GM10266 (cell line): ENCODE data around the gene HSPA1A.

ENCODE experiments used
- DNase-seq: peaks from one replicate; pipeline ENCODE4 v3.0.0; 2012; ENCODE audit errors: extremely low spot score
- CTCF ChIP-seq: IDR thresholded peaks from 2 replicates; pipeline ENCODE4 v1.5.1; 2012; ENCODE audit warnings: mild to moderate bottlenecking, low read depth; ENCODE audit not compliant: control insufficient read depth, insufficient read depth; ENCODE audit errors: missing control alignments

Gene HSPA1A

GRCh38 chr6:31865205-31866118, 50.1 kb downstream of the HSPA1A start:
- no peak for TF ChIP-seq CTCF
- DNase-seq = no peak
